ENCODE results near the gene RRAGC.

The RRAGC gene

GRCh38 chr1:38859561-38860453 is at the start of gene RRAGC:
TSS of gene RRAGC (minus strand) at chr1:38859772. CDS start at chr1:38859646, 126 bp downstream.
- no peaks in the 10 kb centered on the region for H3K9me3 Mint-ChIP-seq

GRCh38 chr1:38908821-38909220 is 49.2 kb upstream of the RRAGC start:
- Mint-ChIP-seq H3K27ac (no peak overlapping the region), H3K9me3 (peaks cover 4% of the 10 kb centered on the region), H3K4me1 (no peaks in the 10 kb centered on the region), H3K27me3 (ENCODE audit: low read depth) (no peaks in the 10 kb centered on the region), H3K36me3 (ENCODE audit: low read depth) (peaks cover 4% of the 10 kb centered on the region), H3K4me3 (no peak overlapping the region)
- TF ChIP-seq CTCF (IDR thresholded peaks at IDR 0.05; ENCODE audit: unreplicated experiment in 3 of 3), result no peak

More at GRCh38 chr1:38859561-38860453, at the start of gene RRAGC:
- peaks cover 34% of the 10 kb centered on the region for H3K4me1 Mint-ChIP-seq
- H3K4me3 Mint-ChIP-seq, result peak within 1 kb of the TSS; percentile 91 to 97 (median 95)
- H3K27ac Mint-ChIP-seq, result peak within 1 kb of the TSS; percentile 54 to 89 (median 65)
- H3K36me3 Mint-ChIP-seq (ENCODE audit: low read depth), result peaks cover 28% of the 10 kb centered on the region
- no peaks in the 10 kb centered on the region for H3K27me3 Mint-ChIP-seq (ENCODE audit: low read depth)
- no peak for TF ChIP-seq CTCF (IDR thresholded peaks at IDR 0.05; ENCODE audit: unreplicated experiment in 3 of 3)

- no peak for TF ChIP-seq CTCF (IDR thresholded peaks at IDR 0.05; ENCODE audit: unreplicated experiment in 3 of 3)
- H3K4me1 Mint-ChIP-seq, result no peaks in the 10 kb centered on the region
- no peak overlapping the region for H3K27ac Mint-ChIP-seq
- H3K27me3 Mint-ChIP-seq (ENCODE audit: low read depth), result no peaks in the 10 kb centered on the region
- H3K9me3 Mint-ChIP-seq, result peaks cover 4% of the 10 kb centered on the region
- H3K36me3 Mint-ChIP-seq (ENCODE audit: low read depth), result peaks cover 4% of the 10 kb centered on the region
- no peak overlapping the region for H3K4me3 Mint-ChIP-seq
These were observed 46.4 kb upstream of the RRAGC start for GRCh38 chr1:38905985-38906384.

- no peaks in the 10 kb centered on the region for H3K27me3 Mint-ChIP-seq (ENCODE audit: low read depth)
- no peaks in the 10 kb centered on the region for H3K4me1 Mint-ChIP-seq
- H3K27ac Mint-ChIP-seq, result no peak overlapping the region
- TF ChIP-seq CTCF (IDR thresholded peaks at IDR 0.05; ENCODE audit: unreplicated experiment in 3 of 3), result no peak
- H3K4me3 Mint-ChIP-seq, result no peak overlapping the region
- H3K9me3 Mint-ChIP-seq, result no peaks in the 10 kb centered on the region
- H3K36me3 Mint-ChIP-seq (ENCODE audit: low read depth), result no peaks in the 10 kb centered on the region
These were observed 40.0 kb upstream of the RRAGC start for GRCh38 chr1:38899560-38899959.

- no peaks in the 10 kb centered on the region for H3K4me1 Mint-ChIP-seq
- no peaks in the 10 kb centered on the region for H3K36me3 Mint-ChIP-seq (ENCODE audit: low read depth)
- H3K4me3 Mint-ChIP-seq, result no peak overlapping the region
- TF ChIP-seq CTCF (IDR thresholded peaks at IDR 0.05; ENCODE audit: unreplicated experiment in 3 of 3), result no peak
- no peaks in the 10 kb centered on the region for H3K27me3 Mint-ChIP-seq (ENCODE audit: low read depth)
- no peak overlapping the region for H3K27ac Mint-ChIP-seq
- no peaks in the 10 kb centered on the region for H3K9me3 Mint-ChIP-seq
These were observed 39.2 kb upstream of the RRAGC start for GRCh38 chr1:38898653-38899230.
